Hematopoietic multipotent progenitor cell treated with erythropoietin and hydrocortisone succinate and interleukin-3 and kit ligand, for 4 days (in vitro differentiated cells): ENCODE data around the gene POC1B.

Experiments used
- DNase-seq: peaks from one replicate; pipeline ENCODE4 v3.0.0-alpha.2; 2015

The POC1B gene

DNA sequence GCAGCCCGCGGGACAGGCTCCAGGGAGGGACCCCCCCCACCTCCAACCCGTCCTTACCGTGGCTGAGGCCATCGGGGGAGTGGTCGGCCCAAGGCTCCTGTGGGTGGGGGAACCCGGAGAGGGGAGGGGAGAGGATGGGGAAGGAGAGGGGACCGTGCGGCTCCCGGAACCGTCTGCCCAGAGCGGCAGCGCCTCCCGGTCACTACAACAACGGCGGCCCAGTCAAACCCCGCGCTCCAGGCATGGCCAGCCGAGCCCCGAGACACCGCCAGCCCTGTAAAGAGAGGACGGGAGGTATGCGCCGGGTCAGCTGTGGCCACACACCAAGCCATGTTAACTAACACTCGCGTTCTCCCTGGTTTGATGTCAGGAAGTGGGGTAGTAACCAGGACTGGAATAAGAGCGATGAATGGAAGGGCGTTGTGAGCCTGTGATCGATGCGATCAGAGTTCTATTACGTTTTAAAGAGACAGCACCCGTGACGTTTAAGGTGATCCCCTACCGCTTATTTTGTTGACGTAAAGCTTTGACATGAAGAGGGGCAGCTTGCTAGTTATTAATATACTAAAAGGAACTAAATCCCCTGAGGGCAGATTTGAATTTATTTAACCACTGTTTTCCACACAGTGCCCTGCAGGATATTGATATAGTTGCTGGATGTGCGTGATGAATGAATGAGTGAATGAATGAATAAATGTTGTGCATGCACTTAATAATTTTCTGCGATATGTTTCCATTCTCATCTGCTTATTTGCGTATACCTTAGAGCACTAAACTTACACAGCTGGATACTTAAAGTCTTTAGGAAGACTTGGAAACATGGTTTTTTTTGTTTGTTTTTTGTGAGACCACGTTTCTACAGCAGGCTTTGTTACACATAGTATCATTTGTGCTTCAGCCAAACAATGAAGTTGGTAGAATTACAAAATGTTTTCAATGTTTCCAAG lies at the start of gene POC1B:
Gene POC1B, minus strand, starts transcription at position 224 of the 947 bp plus-strand sequence. Its CDS starts 152 bp downstream, at position 72.
- DNase-seq: peak; percentile 90

DNA sequence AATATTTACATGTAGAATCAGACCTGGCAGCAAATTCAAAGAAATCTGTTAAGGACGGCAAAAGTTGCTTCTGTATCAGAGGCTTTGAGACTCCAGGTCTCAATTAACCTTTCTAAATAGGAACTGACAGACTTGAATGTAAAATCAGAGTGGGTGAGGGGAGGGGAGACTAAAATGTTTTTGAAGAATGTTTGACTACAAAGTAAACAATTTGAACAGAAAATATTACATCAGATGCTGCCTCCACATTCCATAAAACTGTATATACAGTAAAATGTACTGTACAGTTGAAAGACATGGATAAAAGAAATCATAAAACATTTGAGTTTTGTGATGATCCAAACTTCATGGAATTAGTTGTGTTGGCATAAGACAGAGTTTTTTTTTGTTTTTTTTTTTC lies 49.5 kb upstream of the POC1B start:
- DNase-seq: no peak

DNA sequence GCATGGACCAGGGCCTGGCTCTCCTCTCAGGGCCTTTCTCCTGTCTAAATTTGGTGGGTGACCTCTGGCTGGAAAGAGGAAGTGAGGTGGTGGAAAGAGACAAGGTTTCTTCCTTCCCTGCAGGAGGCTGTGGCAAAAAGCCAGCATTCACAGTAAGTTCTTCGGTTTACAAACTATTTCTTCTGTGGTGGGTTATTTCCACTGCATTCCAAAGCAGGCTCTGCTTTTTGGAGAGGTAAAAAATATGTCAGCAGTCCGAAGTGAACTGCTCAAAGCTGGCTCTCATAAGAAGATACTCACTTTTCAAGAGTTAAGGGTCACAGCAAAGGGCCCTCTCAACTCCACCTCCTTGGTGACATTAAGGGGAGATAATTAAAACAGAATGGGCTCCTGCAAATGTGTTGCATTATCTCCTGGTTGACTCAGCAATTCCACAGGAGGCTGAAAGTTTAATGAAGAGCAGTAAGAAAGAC lies 48.9 kb upstream of the POC1B start:
- DNase-seq: peak; percentile 81

DNA sequence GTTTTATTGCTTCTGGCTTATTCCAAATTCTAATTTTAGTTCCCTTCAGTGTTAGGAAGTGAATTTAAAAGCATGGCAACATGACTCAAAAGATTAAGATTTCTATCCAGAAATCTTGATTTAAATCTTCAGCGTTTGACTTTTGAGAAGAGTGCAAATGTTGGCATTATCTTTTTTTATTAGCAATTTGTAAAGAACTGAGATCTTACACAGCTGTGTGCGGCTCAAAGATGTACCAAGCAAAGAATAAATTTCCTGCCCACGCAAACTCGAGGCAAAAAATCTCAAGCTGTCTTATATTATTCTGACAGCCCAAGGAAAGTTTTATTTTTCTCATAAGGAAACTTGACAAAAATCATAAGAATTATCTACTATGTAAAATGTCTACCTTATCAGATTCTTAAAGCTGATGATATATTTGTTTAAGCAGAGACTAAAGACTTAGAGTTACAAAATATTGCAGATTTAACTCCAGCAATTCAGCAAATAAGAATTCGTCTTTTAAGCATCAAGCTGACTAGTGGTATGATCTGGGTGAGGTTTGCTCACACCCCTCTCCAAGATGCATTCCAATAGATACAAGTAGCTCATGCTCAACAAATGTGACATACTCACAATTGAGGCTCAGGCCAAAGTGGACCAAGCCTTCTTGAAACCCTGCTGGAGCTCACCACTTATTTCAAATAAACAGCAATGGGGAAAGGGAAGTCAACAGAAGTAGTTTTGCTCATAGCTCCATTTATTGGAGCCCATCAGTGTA lies 47.4 kb upstream of the POC1B start:
- no peak for DNase-seq

DNA sequence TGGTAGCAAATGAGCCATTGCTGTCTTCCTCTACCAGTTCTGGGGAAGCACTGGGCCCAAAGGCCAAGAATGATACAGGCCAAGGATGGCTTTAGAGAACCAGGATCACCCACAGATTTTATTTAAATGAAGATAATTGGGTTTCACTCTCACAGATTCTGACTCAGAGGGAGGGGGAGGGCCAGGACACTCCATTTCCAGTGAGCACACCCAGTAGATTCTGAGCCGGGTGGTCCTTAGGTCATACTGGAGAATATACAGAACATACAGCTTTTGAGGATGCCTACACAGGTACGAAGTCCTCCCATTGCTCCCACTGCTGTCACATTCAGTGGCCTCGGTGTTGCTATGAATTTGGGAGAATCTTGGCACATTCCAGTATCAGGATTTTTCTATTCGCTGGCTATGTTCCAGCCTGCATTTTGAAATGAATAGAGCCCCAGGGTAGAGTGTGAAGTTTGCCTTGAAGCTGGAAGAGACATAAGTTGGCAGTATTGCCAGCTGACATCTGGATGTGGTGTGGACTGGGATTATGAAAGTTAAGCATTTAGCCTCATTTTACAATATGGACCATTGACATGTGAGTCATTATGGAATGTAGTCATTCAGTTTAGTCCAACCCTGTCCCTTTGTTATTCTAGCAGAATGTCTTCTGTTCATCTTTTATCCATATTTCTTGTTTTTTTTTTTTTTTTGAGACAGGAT lies 45.8 kb upstream of the POC1B start:
- DNase-seq: no peak

DNA sequence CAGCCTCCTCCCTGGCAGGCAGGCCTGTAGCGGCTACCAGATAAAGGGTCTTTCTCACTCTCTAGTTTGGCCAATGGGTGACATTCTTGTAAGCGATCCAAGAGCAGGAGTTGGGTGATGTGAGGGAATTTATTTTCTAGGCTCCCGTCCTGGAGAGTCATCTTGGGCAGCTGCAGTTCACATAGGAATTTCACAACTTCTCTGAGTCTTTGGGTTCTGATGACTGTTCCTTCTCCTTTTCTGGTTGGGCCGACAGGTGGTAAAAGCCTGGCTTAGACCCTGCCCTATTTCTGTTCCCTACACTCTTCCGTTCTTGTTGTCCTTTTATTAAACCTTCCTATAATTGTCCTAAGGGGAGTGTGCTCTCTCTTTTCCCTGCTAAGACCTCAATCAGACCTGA lies 42.6 kb upstream of the POC1B start:
- DNase-seq: no peak

DNA sequence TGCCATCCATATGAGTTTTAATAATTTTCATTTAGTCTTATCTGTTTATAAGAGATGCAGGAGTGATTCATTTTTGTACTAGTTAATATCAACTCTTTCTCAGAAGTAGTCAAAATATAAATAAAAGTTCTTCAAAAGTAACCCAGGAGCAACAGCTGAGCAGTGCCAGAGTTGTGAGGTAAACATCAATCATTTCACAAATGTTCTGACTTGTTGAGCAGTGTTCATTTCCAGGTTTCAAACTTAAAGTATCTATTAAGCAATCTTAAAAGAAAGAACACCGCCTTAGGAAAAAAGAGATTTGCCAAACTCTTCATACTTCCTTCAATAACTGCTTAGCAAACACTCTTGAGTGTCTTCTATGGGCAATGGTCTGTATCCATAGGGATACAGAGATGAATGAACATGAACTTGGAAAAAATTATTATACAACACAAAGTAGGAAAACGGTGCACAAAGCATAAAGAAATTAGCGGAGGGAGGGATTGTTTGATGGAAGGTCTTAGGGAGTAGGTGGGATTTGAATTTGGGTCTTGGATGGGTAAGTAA lies 41.9 kb upstream of the POC1B start:
- DNase-seq: no peak

DNA sequence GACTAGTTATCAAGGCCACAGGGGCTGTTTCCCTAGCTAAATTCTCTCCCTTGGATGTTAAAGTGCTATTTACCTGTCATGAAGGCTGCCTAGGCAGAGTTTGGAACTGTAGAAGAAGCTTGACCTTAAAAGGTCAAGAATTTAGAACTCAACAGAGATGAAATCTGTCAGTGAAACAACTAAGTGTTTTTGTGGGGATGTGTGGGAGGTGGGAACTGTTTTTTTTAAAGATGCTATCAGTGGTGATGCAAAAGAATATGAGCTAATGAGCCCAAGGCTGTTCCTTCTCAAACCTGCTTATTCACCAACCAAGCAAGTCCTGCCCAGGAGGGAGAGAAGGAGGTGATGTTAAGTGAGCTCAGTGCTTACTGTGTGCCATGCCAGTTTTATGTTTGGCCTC lies 40.8 kb upstream of the POC1B start:
- DNase-seq: peak; percentile 17

DNA sequence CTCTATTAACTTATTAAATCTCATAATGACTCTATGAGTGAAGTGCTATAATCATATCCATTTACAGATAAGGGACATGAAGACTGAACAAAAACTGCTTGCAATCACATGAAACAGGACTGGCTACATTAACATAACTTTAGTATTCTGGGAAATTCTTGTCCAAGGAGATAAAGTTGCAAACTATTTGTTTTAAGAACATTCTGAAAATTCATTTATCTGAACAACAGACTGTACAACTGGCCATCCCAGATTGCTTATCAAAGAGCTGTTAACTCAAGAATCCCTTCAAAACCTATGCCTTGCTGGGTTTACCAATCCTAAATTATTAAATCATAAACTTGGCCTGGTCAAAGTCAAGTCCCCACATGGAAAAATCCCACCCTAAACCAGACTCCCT lies 39.2 kb upstream of the POC1B start:
- no peak for DNase-seq

DNA sequence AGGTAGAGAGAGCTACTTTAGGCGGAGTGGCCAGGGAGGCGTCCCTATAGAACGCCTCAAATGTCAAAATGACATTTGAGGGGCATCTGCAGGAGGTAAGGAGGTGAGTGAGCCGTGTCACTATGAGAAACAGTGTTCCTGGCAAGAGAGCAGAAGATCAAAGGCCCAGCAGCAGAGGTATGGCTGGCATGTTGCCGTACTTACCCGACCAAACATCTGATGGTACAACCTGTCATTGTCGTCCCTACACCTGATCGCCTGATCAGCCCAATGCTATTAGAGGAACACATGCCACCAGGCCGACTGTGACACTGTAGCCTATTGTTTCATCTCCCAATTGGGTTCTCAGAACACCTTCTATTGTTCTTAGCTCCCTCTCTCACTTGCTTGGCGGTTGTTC lies 33.9 kb upstream of the POC1B start:
- DNase-seq: no peak

DNA sequence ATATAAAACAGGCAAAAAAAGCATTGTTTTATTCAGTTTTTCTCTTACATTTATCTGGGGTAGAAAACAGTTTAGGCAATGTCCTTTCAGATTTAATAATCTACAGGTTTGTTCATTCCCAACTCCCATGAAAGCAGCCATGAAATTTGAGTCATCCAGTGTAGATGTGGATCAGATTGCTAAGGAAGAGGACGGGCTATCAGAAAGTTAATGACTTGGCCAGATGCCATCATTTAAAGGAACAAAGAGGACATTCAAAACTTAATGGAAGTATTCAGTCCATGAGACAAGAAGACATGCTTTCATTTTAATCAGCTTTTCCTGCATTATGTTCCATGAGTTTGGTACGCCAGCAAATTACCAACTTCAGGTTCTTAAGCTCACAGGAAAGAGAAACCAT lies 31.1 kb upstream of the POC1B start:
- no peak for DNase-seq

DNA sequence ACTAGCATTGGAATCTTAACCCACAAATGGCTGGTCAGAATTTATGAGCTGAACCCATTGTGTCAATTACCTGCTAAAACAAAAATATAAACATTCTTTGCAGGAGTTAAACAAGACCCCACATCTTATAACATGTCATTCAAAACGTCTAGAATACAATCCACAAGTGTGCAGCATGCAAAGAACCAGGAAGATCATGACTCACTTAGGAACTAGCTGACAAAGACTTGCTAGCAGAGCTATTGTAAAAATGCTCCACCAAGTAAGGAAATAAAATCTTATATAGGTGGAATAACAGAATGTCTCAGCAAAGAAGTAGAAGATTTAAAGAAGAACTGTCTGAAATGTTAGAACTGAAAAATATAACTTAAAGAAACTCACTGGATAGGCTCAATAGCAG lies 26.5 kb upstream of the POC1B start:
- no peak for DNase-seq

DNA sequence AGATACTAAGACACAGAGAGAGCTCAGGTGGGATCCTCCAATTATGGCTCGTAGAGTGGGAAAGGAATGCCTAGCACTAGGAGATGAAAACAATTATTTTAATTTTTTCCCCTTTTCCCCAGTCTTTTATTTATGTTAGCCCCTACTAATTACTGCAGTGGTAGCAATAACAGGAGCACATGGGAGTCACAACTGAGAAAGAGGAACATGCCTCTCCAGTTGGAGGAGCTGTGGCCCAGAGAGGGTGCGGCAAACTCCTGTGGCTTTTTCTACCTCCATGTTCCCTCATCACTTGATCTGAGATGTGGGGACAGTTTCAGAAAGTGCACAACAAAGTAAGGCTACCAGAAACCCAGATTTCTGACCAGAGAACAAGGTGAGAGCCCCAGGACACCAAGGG lies 25.9 kb upstream of the POC1B start:
- DNase-seq: peak; percentile 35

DNA sequence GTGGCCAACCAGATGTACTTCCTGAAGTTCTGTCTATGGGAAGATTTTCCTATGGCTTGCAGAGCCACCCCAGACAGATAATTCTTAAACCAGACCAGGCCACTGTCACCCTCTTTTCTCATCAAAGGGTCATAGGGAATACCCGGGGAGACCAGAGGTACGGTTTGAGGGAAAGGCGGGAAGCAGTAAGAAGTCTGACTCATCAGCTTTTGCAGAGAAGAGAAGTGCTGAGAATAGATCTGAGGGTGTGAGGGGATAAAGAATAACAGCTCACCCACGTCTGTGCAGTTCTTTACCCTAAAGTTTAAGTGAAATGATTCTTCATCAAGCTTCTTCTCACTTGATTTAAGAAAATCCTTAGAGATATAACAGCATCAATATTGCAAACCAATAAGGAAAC lies 21.3 kb upstream of the POC1B start:
- no peak for DNase-seq

DNA sequence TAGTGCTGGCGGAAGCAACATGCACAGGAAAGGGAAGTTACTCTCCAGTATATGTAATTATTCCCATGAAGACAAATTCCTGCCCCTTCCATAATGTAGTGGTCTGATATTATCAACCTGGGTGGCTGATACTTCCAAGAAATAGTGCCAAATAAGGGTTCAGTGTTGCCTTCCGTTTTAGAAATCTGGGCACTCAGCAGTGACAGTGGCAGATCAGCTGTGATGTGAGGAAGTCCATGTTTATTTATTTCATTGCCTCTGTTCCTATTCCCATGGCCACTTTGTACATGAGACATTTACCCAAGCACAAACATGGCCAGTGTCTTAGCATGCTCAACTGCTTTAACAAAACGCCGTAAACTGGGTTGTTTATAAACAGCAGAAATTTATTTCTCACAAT lies 20.3 kb upstream of the POC1B start:
- no peak for DNase-seq

DNA sequence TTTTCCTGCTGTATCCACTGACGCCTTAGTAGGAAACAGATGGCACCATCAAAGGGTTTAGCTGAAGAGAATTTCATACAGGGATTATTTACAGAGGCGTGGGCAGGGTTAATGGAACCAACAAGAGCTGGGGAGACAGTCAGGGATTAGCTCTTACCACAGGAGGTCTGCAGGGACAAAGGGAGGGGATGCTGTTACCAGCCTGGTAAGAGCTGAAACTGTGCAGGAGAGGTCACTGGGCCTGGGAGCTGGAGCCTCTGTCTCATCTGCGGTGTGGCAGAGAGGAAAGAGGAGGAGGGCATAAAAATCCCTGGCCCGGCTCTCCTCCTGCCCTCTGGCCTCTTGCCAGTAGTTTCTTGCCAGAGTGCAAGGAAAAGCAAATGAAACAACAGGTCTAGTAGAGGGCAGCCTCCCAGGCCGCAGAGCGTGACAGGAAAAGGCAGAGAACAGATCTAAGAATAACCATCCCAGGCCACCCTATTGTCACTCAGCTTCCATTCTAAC lies 18.9 kb upstream of the POC1B start:
- DNase-seq: peak; percentile 44

DNA sequence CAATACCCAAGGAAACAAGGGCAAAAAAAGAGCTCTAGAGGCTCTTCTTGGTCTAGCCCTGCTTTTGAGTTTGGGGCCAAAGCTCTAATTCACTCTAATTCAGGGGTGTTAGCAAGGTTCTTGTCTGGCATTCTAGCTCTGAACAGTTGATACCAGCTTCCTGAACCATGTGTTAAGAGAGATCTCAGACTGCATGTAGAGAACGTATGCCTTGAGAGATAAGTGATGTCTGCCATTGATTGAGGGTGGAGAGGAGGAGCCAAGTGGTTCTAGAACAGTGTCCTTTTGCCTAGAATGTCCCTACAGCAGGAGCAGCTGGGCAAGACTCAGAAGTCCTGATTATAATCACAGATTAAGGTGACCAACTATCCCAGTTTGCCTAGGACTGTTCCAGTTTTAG lies 18.2 kb upstream of the POC1B start:
- DNase-seq: peak; percentile 59

DNA sequence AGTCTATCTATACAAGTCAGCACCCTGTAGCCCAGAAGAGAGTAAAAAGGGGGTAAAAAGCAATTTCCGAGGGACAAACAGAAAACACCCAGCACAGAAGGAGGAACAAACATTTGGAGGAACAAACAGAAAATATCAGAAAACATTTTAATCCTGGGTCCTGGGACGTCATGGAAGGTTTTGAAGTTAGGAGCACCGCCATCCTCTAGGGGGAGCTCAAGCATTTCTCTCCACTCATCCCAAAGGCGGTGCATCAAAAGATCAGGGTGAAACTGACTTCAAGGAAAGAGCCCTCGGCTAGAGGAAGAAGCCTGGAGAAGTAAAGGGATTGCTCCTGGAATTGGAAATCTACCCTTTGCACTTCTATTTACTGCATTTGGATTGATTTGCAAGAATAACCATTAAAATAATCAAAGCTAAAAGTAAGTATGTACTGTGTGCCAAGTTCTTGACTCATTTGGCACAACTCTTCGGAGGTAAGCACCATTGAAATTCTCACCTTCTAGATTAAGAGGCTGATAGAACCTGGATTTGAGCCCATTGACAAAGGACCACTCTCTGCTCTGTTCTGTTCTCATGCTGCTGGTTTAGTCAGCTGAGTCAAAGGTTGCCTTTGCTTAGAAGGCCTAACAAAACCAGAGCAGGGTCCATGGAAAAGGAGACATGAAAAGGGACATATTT lies 17.2 kb upstream of the POC1B start:
- DNase-seq: peak; percentile 91

DNA sequence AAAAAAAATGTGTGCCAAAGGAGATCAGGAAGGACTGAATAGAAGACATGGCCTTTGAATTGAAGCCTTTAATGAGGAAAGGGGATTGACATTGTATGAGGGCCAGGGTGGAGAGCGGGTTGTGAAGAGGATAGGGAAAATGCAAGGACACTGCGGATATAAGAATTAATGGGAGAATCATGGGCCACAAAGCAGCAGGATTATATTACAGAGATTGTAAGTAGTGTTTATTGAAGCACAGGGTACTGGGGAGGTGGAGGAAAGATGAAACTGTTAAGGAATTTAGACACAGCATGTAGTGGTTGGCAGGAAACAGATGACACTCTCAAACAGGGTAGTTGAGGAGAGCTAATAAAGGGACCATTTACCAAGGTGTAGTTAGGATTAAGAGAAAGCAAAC lies 16.4 kb upstream of the POC1B start:
- DNase-seq: no peak

DNA sequence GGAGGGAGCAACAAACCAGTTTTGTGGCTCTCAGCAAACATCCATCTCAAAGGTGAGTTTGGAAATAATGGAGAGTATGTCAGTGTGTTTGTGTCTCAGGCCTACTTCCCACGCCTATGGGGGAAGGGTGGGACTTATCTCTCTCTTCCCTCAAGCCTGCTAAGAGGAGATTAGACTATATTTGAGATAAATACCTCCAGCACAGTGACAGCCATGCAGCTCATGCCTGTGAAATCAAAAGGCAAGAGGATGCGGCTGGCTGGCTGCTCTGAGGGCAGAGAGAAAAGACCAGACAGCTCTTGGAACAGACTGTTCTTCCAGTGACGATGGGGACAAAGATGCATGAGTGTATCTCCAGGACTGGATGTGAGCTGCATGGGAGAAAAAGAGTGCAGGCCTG lies 14.7 kb upstream of the POC1B start:
- DNase-seq: peak; percentile 80

DNA sequence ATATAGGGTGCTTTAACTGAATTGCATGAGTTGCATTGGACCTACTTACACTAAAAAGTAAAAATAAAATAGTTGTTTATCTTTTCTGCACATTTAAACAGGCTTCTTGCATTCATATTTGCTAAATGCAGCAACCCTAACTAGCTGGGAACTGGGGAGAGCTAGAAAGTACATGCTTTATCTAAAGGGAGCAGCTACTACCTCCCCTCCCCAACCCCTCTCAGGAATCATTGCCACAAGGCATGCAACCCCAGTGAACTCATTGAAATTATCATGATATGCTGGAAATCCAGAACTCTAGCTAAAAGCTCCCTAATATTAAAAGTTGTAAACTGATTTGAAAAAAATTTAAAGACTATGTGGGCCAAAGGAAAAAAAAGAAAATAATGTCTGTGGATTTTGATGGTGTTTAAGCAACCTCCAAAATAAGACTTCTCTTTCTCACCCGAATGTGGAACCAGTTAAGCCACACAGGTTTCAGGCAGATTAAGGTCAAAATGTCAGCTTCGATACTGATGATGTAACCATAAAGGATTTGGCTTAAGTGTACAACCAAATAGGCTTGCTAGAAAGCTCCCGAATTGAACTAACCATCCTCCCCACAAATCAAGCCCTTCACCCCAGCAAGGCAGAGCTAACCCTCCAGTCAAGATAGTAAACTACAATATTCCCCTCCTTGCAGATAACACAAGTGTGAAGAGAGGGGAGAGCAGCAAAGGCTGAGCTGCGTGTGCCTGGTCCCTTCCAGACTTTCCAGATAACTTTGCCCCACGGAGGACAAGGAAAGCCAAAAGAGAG lies 13.8 kb upstream of the POC1B start:
- no peak for DNase-seq
